GM12891 (cell line): Measurements from ENCODE around the gene PRKAR1B.

Experiments
- POLR2A ChIP-seq: IDR thresholded peaks from 2 replicates; pipeline ENCODE4 v1.6.1; 2011; ENCODE audit warnings: low read depth, low read length, control low read depth
- POLR2AphosphoS5 ChIP-seq: IDR thresholded peaks from 2 replicates; pipeline ENCODE4 v1.6.1; 2011; ENCODE audit warnings: low read depth, low read length, control low read depth
- TAF1 ChIP-seq: IDR thresholded peaks from 2 replicates; pipeline ENCODE4 v1.6.1; 2011; ENCODE audit warnings: low read depth, low read length, control low read depth

DNA sequence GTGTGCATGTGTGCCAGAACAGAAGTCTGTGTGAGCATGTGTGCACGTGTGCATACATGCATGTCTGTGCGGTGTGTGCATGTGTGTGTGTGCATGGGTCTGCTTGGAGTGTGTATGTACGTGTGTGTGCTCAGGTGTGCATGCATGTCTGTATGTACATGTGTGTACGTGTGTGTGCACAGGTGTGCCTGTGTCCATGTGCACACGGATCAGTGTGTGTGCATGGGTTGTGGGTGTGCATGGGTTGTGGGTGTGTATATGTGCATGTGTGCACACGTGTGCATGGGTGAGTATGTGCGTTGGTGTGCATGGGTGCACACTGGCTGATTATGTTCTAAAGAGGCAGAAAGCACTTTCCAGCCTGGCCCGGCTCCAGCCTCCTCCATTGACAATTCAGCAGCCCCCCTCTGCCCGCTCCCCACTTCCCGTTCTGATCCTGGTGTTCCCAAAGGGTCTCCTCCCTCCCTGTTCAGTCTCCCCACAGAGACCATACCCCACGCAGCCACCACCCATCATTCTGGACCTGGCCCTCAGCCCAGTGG lies 163.4 kb downstream of the PRKAR1B start:
- TF ChIP-seq TAF1 (no peak), POLR2AphosphoS5 (no peak), POLR2A (no peak)
